ENCODE measurements around the gene COL19A1. TPM values are rescaled to one million over a fixed set of nuclear protein-coding genes. Genes with fewer than 3 reads are reported as not detected.

The COL19A1 gene
- total RNA-seq, 1 experiment from 2014 or later = not detected

DNA sequence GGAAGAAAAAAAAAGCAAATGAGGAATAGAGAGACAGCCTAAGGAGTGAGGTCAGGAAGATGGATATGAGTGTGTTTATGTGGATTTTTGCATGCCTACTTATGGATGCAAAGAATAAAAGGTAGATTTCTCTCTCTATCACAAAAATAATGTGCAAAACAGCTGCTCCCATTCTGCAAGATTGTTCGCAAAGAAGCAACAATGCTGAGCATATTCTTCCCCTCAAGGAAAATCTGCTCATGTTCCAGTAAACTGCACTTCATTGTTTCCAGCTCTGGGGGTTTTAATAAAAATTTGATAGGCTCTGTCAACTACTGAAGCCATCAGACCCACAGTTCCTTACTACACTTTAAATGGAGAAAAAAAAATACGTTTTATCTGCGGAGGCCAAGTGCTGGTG is 259.2 kb downstream of the COL19A1 start:
- CTCF ChIA-PET = no interaction called here
- H3K4me1 ChIP-seq (ENCODE audit: control insufficient read depth, insufficient read depth, low read length) = no peaks in the 10 kb centered on the region
- DNase-seq (ENCODE audit: low read depth, low spot score) (no peak), ATAC-seq (no peak)
- POLR2A ChIA-PET = no interaction called here
- no peaks in the 10 kb centered on the region for H3K9me3 ChIP-seq (ENCODE audit: control insufficient read depth, insufficient read depth, low read depth, low read length)
- no TSS peak for BruUV-seq (replicated peaks)
- in situ Hi-C loops (cut with HindIII; ENCODE audit: low pct_unique_long_range_greater_than_20kb, low sequenced_read_pairs) = no loop called here
- no peak overlapping the region for H3K27ac ChIP-seq (ENCODE audit: low read length)
- intact Hi-C loops (cut with micrococcal nuclease; ENCODE audit: unreplicated experiment) = no loop called here
- no peaks in the 10 kb centered on the region for H3K36me3 ChIP-seq (ENCODE audit: control insufficient read depth, insufficient read depth, low read length)
- TF ChIP-seq TCF7L2 (IDR thresholded peaks at IDR 0.05; ENCODE audit: low read depth, low read length) = no peak
- no peaks in the 10 kb centered on the region for H3K27me3 ChIP-seq (ENCODE audit: control insufficient read depth, insufficient read depth, low read length)
- no peak overlapping the region for H3K4me3 ChIP-seq (ENCODE audit: low read depth in 2 of 2, low read length in 2 of 2)

DNA sequence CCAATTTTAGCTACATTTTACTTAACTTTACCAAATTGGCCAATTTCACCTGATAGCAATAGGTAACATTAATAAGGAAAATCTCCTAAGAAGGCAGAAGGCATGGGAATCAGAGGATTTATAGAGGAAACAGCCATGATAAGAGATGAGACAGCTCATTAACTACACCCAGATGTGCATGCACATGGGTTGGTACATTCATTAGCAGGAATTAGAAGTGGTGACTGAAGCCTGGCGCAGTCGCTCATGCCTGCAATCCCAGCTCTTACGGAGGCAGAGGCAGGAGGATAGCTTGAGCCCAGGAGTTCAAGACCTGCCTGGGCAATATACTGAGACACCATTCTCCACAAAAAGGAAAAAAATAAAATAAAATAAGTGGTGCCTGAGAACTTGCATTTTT is 263.0 kb downstream of the COL19A1 start:
- intact Hi-C loops (cut with micrococcal nuclease; ENCODE audit: unreplicated experiment) (no loop called here), in situ Hi-C loops (cut with HindIII; ENCODE audit: low pct_unique_long_range_greater_than_20kb, low sequenced_read_pairs) (no loop called here)
- Histone ChIP-seq H3K36me3 (ENCODE audit: control insufficient read depth, insufficient read depth, low read length) (no peaks in the 10 kb centered on the region), H3K27me3 (ENCODE audit: control insufficient read depth, insufficient read depth, low read length) (no peaks in the 10 kb centered on the region), H3K27ac (ENCODE audit: low read length) (no peak overlapping the region), H3K9me3 (ENCODE audit: control insufficient read depth, insufficient read depth, low read depth, low read length) (no peaks in the 10 kb centered on the region), H3K4me1 (ENCODE audit: control insufficient read depth, insufficient read depth, low read length) (no peaks in the 10 kb centered on the region), H3K4me3 (ENCODE audit: low read depth in 2 of 2, low read length in 2 of 2) (no peak overlapping the region)
- TF ChIP-seq, protein P1, sequence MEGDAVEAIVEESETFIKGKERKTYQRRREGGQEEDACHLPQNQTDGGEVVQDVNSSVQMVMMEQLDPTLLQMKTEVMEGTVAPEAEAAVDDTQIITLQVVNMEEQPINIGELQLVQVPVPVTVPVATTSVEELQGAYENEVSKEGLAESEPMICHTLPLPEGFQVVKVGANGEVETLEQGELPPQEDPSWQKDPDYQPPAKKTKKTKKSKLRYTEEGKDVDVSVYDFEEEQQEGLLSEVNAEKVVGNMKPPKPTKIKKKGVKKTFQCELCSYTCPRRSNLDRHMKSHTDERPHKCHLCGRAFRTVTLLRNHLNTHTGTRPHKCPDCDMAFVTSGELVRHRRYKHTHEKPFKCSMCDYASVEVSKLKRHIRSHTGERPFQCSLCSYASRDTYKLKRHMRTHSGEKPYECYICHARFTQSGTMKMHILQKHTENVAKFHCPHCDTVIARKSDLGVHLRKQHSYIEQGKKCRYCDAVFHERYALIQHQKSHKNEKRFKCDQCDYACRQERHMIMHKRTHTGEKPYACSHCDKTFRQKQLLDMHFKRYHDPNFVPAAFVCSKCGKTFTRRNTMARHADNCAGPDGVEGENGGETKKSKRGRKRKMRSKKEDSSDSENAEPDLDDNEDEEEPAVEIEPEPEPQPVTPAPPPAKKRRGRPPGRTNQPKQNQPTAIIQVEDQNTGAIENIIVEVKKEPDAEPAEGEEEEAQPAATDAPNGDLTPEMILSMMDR (IDR thresholded peaks at IDR 0.05) = no peak
- TF ChIP-seq POLR2AphosphoS5 (IDR thresholded peaks at IDR 0.05; ENCODE audit: low read depth, low read length) = no peak
- TF ChIP-seq TCF7L2 (IDR thresholded peaks at IDR 0.05; ENCODE audit: low read depth, low read length) = no peak
- no TSS peak for BruUV-seq (replicated peaks)
- DNase-seq (ENCODE audit: low read depth, low spot score) (no peak), ATAC-seq (no peak)
- POLR2A ChIA-PET = no interaction called here
- CTCF ChIA-PET = interaction anchor here (0.5 kb wide), 1 partner anchor 566 kb away, joined by 5 read pairs; no protein-coding TSS in a partner anchor

DNA sequence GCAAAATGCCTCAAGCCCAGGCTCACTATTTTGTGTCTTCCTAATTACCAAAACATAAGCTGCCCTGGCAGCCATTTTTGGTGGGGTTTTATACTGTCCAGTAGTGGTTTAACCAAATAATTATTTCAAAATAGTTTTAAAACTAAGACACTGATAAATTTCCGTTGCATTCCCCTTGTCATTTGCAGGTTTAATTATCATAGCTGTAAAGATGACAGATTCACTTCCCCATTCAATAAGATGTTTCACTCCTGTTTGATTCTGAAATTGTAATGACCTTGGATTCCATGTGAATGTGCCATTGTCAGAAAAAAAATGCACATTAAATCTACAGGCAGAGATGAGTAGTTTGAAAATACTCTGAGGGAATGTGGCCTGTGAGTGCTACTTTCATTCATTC is 264.5 kb downstream of the COL19A1 start:
- Histone ChIP-seq H3K4me3 (ENCODE audit: low read depth in 2 of 2, low read length in 2 of 2) (no peak overlapping the region), H3K36me3 (ENCODE audit: control insufficient read depth, insufficient read depth, low read length) (no peaks in the 10 kb centered on the region), H3K27ac (ENCODE audit: low read length) (no peak overlapping the region), H3K9me3 (ENCODE audit: control insufficient read depth, insufficient read depth, low read depth, low read length) (no peaks in the 10 kb centered on the region), H3K27me3 (ENCODE audit: control insufficient read depth, insufficient read depth, low read length) (no peaks in the 10 kb centered on the region), H3K4me1 (ENCODE audit: control insufficient read depth, insufficient read depth, low read length) (no peaks in the 10 kb centered on the region)
- TF ChIP-seq, protein P1 (IDR thresholded peaks at IDR 0.05) = no peak
- TF ChIP-seq POLR2AphosphoS5 (IDR thresholded peaks at IDR 0.05; ENCODE audit: low read depth, low read length) (no peak), SIN3A (IDR thresholded peaks at IDR 0.05; ENCODE audit: borderline replicate concordance, insufficient read depth, low read depth, low read length) (no peak), TCF7L2 (IDR thresholded peaks at IDR 0.05; ENCODE audit: low read depth, low read length) (no peak)
- TF ChIP-seq, protein P2, sequence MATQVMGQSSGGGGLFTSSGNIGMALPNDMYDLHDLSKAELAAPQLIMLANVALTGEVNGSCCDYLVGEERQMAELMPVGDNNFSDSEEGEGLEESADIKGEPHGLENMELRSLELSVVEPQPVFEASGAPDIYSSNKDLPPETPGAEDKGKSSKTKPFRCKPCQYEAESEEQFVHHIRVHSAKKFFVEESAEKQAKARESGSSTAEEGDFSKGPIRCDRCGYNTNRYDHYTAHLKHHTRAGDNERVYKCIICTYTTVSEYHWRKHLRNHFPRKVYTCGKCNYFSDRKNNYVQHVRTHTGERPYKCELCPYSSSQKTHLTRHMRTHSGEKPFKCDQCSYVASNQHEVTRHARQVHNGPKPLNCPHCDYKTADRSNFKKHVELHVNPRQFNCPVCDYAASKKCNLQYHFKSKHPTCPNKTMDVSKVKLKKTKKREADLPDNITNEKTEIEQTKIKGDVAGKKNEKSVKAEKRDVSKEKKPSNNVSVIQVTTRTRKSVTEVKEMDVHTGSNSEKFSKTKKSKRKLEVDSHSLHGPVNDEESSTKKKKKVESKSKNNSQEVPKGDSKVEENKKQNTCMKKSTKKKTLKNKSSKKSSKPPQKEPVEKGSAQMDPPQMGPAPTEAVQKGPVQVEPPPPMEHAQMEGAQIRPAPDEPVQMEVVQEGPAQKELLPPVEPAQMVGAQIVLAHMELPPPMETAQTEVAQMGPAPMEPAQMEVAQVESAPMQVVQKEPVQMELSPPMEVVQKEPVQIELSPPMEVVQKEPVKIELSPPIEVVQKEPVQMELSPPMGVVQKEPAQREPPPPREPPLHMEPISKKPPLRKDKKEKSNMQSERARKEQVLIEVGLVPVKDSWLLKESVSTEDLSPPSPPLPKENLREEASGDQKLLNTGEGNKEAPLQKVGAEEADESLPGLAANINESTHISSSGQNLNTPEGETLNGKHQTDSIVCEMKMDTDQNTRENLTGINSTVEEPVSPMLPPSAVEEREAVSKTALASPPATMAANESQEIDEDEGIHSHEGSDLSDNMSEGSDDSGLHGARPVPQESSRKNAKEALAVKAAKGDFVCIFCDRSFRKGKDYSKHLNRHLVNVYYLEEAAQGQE (IDR thresholded peaks at IDR 0.05; ENCODE audit: insufficient read depth in 1 of 2, low read depth in 2 of 2, low read length in 1 of 2) = no peak
- BruUV-seq (replicated peaks) = no TSS peak
- no peak for ATAC-seq
- DNase-seq (ENCODE audit: low read depth, low spot score) = no peak
- ChIA-PET CTCF (no interaction called here), POLR2A (no interaction called here)
- intact Hi-C loops (cut with micrococcal nuclease; ENCODE audit: unreplicated experiment) = no loop called here
- in situ Hi-C loops (cut with HindIII; ENCODE audit: low pct_unique_long_range_greater_than_20kb, low sequenced_read_pairs) = no loop called here
